ENCODE measurements around the gene LRRN2. TPM values are rescaled to one million over a fixed set of nuclear protein-coding genes. Genes with fewer than 3 reads are reported as not detected.

Gene LRRN2
- total and polyA plus RNA-seq, 9 of the 15 experiments (the other 6 are each of a cell fraction or from before 2014, with no cell fraction given): 0.05 TPM; not detected in 8

DNA sequence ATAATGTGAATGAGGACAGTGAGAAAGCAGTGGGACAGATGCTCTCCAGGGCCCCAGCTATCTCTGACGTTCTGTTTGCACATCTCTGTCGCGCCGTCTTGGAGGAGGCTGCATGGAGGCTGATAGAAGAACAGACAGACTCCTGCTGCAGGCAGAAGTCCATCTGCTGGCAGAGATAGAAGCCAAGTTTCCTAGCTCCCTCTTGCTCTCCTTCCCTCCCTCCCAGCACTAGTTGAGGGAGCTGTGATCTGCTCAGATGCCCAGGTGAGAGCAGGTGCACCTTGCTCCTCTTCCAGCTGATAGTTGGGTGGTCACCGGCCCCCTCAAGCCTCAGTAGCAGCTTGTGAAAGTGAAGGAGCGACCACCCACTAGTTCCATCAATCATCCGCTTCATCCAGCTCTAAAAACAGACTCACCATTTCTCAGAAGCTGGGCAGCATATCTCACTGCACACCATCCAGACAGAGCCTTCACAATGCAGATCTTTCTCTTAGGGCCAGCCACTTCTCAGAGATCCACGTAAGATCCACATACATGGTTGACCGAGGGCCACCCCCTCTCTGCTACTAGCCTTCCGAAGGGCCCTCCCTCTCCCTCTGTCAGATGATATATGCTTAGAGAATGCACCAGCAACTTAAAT, 12.9 kb downstream of the LRRN2 start (continued):
- TF ChIP-seq MYNN (IDR thresholded peaks at IDR 0.05): peak; percentile 87; the same call in 1 of the 2 replicates
- TF ChIP-seq MYNN (CRISPR knock-in tag; IDR thresholded peaks at IDR 0.05): no peak
- TF ChIP-seq MYC (IDR thresholded peaks at IDR 0.05; ENCODE audit: low read depth, low read length): peak; percentile 70; the same call in 1 of the 2 replicates
- no peak; the same call in 1 of the 2 replicates for TF ChIP-seq MYC (CRISPR knock-in tag; IDR thresholded peaks at IDR 0.05; ENCODE audit: borderline replicate concordance, low read depth)
- peak; percentile 35; the same call in 1 of the 2 replicates for TF ChIP-seq ZNF212 (CRISPR knock-in tag; IDR thresholded peaks at IDR 0.05)
- peak; percentile 95 for TF ChIP-seq RUNX1 (IDR thresholded peaks at IDR 0.05; ENCODE audit: low read depth)
- peak; percentile 96 to 99 for TF ChIP-seq RCOR1 (IDR thresholded peaks at IDR 0.05; ENCODE audit: borderline replicate concordance in 1 of 2, low read depth in 2 of 2, low read length in 2 of 2)
- TF ChIP-seq, protein P1, sequence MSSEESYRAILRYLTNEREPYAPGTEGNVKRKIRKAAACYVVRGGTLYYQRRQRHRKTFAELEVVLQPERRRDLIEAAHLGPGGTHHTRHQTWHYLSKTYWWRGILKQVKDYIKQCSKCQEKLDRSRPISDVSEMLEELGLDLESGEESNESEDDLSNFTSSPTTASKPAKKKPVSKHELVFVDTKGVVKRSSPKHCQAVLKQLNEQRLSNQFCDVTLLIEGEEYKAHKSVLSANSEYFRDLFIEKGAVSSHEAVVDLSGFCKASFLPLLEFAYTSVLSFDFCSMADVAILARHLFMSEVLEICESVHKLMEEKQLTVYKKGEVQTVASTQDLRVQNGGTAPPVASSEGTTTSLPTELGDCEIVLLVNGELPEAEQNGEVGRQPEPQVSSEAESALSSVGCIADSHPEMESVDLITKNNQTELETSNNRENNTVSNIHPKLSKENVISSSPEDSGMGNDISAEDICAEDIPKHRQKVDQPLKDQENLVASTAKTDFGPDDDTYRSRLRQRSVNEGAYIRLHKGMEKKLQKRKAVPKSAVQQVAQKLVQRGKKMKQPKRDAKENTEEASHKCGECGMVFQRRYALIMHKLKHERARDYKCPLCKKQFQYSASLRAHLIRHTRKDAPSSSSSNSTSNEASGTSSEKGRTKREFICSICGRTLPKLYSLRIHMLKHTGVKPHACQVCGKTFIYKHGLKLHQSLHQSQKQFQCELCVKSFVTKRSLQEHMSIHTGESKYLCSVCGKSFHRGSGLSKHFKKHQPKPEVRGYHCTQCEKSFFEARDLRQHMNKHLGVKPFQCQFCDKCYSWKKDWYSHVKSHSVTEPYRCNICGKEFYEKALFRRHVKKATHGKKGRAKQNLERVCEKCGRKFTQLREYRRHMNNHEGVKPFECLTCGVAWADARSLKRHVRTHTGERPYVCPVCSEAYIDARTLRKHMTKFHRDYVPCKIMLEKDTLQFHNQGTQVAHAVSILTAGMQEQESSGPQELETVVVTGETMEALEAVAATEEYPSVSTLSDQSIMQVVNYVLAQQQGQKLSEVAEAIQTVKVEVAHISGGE (CRISPR knock-in tag; IDR thresholded peaks at IDR 0.05): peak in 1 of 3 experiments; percentile 90; a peak in 2 of 6 replicates
- TF ChIP-seq ESRRA (IDR thresholded peaks at IDR 0.05; ENCODE audit: borderline replicate concordance, low read depth): no peak
- TF ChIP-seq MAFG (tag; conservative IDR thresholded peaks at IDR 0.05): peak; percentile 30; the same call in 1 of the 2 replicates
- TF ChIP-seq, protein P2, sequence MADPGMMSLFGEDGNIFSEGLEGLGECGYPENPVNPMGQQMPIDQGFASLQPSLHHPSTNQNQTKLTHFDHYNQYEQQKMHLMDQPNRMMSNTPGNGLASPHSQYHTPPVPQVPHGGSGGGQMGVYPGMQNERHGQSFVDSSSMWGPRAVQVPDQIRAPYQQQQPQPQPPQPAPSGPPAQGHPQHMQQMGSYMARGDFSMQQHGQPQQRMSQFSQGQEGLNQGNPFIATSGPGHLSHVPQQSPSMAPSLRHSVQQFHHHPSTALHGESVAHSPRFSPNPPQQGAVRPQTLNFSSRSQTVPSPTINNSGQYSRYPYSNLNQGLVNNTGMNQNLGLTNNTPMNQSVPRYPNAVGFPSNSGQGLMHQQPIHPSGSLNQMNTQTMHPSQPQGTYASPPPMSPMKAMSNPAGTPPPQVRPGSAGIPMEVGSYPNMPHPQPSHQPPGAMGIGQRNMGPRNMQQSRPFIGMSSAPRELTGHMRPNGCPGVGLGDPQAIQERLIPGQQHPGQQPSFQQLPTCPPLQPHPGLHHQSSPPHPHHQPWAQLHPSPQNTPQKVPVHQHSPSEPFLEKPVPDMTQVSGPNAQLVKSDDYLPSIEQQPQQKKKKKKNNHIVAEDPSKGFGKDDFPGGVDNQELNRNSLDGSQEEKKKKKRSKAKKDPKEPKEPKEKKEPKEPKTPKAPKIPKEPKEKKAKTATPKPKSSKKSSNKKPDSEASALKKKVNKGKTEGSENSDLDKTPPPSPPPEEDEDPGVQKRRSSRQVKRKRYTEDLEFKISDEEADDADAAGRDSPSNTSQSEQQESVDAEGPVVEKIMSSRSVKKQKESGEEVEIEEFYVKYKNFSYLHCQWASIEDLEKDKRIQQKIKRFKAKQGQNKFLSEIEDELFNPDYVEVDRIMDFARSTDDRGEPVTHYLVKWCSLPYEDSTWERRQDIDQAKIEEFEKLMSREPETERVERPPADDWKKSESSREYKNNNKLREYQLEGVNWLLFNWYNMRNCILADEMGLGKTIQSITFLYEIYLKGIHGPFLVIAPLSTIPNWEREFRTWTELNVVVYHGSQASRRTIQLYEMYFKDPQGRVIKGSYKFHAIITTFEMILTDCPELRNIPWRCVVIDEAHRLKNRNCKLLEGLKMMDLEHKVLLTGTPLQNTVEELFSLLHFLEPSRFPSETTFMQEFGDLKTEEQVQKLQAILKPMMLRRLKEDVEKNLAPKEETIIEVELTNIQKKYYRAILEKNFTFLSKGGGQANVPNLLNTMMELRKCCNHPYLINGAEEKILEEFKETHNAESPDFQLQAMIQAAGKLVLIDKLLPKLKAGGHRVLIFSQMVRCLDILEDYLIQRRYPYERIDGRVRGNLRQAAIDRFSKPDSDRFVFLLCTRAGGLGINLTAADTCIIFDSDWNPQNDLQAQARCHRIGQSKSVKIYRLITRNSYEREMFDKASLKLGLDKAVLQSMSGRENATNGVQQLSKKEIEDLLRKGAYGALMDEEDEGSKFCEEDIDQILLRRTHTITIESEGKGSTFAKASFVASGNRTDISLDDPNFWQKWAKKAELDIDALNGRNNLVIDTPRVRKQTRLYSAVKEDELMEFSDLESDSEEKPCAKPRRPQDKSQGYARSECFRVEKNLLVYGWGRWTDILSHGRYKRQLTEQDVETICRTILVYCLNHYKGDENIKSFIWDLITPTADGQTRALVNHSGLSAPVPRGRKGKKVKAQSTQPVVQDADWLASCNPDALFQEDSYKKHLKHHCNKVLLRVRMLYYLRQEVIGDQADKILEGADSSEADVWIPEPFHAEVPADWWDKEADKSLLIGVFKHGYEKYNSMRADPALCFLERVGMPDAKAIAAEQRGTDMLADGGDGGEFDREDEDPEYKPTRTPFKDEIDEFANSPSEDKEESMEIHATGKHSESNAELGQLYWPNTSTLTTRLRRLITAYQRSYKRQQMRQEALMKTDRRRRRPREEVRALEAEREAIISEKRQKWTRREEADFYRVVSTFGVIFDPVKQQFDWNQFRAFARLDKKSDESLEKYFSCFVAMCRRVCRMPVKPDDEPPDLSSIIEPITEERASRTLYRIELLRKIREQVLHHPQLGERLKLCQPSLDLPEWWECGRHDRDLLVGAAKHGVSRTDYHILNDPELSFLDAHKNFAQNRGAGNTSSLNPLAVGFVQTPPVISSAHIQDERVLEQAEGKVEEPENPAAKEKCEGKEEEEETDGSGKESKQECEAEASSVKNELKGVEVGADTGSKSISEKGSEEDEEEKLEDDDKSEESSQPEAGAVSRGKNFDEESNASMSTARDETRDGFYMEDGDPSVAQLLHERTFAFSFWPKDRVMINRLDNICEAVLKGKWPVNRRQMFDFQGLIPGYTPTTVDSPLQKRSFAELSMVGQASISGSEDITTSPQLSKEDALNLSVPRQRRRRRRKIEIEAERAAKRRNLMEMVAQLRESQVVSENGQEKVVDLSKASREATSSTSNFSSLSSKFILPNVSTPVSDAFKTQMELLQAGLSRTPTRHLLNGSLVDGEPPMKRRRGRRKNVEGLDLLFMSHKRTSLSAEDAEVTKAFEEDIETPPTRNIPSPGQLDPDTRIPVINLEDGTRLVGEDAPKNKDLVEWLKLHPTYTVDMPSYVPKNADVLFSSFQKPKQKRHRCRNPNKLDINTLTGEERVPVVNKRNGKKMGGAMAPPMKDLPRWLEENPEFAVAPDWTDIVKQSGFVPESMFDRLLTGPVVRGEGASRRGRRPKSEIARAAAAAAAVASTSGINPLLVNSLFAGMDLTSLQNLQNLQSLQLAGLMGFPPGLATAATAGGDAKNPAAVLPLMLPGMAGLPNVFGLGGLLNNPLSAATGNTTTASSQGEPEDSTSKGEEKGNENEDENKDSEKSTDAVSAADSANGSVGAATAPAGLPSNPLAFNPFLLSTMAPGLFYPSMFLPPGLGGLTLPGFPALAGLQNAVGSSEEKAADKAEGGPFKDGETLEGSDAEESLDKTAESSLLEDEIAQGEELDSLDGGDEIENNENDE (IDR thresholded peaks at IDR 0.05; ENCODE audit: low read depth, low read length): no peak
- TF ChIP-seq POLR3G (IDR thresholded peaks at IDR 0.05; ENCODE audit: extremely low read depth, insufficient read length, insufficient replicate concordance): no peak

Data from K562 (cell line).